Lower leg skin (tissue), 4 donors: ENCODE results near the gene DIP2C. TPM values are rescaled to one million over a fixed set of nuclear protein-coding genes. Genes with fewer than 3 reads are reported as not detected.

Experiments used
- DNase-seq, 2 donors: peaks; one replicate each; pipeline ENCODE4 v3.0.0-alpha.2; 2019; ENCODE audit warnings: low spot score in 2 of 2
- H3K4me3 ChIP-seq: fragments of 200-600 bp; sonication (generic); 2 replicates; pipeline ENCODE4 v1.5.1; 2017; ENCODE audit warnings: mild to moderate bottlenecking, low read depth; ENCODE audit not compliant: poor library complexity, severe bottlenecking
- POLR2A ChIP-seq, 2 donors: fragments of 450-650 bp; IDR thresholded peaks; one replicate each; pipeline ENCODE4 v1.6.1; 2016 to 2017; ENCODE audit warnings: antibody characterized with exemption in 2 of 2, mild to moderate bottlenecking in 1 of 2, moderate library complexity in 1 of 2
- WGBS, 2 donors: methylation state at CpG; one replicate each; pipeline ENCODE4 v1.1.5; 2018; 5-methylcytosine and 5-hydroxymethylcytosine counted together
- intact Hi-C: fragments of 100-400 bp; cut with DNase I; formaldehyde crosslinking; loops from one replicate; pipeline ENCODE4 v1.15.0; 2023; ENCODE audit warnings: low total_unique reads
- total RNA-seq, 4 donors: library from RNA; depleted of rRNA; stranded (reverse); fragments of >200 nt; gene quantifications; one replicate each; pipeline ENCODE4 v1.1.0, GENCODE V29; 2016
- TF ChIP-seq, protein P1 (sequence below), 3 donors: fragments of 450-650 bp; IDR thresholded peaks; one replicate each; pipeline ENCODE4 v1.5.1; 2016; ENCODE audit warnings: antibody characterized with exemption in 3 of 3, mild to moderate bottlenecking in 3 of 3, moderate library complexity in 2 of 3

Gene DIP2C
- total RNA-seq, 4 donors from 2014 or later = 6.2 to 14.7 (median 10.6) TPM

DNA sequence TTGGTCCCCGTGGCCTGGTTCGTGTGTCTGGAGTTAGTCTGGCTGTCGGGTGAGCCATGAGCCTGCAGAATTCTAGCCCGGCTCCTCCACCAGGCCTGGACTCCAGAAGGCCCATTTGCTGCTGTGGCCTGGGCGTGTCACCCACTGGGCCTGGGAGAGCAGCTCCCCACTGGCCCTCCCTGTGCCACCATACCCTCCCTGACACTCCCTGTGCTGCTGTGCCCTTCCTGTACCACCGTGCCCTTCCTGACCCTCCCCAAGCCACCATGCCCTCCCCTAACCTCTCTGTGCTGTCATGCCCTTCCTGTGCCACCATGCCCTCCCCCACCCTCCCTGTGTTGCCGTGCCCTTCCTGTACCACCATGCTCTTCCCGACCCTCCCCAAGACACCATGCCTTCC is 39.1 kb upstream of the DIP2C start:
- TF ChIP-seq POLR2A (IDR thresholded peaks at IDR 0.05) = no peak
- TF ChIP-seq, protein P1, sequence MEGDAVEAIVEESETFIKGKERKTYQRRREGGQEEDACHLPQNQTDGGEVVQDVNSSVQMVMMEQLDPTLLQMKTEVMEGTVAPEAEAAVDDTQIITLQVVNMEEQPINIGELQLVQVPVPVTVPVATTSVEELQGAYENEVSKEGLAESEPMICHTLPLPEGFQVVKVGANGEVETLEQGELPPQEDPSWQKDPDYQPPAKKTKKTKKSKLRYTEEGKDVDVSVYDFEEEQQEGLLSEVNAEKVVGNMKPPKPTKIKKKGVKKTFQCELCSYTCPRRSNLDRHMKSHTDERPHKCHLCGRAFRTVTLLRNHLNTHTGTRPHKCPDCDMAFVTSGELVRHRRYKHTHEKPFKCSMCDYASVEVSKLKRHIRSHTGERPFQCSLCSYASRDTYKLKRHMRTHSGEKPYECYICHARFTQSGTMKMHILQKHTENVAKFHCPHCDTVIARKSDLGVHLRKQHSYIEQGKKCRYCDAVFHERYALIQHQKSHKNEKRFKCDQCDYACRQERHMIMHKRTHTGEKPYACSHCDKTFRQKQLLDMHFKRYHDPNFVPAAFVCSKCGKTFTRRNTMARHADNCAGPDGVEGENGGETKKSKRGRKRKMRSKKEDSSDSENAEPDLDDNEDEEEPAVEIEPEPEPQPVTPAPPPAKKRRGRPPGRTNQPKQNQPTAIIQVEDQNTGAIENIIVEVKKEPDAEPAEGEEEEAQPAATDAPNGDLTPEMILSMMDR (IDR thresholded peaks at IDR 0.05) = no peak
- no peak overlapping the region for H3K4me3 ChIP-seq
- intact Hi-C loops = no loop called here
- no peak for DNase-seq
- 71 to 79% methylated on average over 8 of the region's 8 CpGs for WGBS, 2 donors

DNA sequence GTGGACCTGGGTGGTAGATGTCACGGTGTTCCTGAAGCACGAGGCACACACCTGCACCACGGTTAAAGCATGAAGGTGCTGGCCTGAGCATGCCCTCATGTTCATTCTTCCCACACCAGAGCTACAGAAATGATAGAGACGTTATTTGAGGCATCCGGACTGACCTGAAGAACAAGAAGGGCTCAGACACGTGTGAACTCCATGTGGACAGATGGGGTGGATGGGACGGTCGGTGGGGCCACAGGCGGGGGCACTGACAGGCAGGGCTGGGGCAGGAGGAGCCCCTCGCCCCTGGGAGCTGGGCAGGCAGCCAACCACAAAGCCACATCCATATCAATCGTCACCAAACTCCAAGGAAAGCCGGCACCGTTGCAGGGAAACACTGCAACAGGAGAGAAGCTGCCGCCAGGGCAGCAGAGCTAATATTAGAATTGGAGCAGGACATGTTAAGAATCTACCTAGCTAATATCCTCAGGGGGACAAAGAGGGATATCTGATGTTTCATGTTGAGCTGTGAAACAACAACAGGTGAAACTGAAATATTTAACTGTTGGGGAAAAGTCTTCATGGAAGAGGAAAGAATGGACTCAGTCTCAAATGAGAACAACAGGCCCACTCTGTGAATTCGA is 37.8 kb upstream of the DIP2C start:
- no peak for DNase-seq
- TF ChIP-seq, protein P1 (IDR thresholded peaks at IDR 0.05) = no peak
- no peak for TF ChIP-seq POLR2A (IDR thresholded peaks at IDR 0.05)
- no peak overlapping the region for H3K4me3 ChIP-seq
- intact Hi-C loops = no loop called here
- 56 to 57% methylated on average over 10 to 15 of the region's 15 CpGs for WGBS, 2 donors

DNA sequence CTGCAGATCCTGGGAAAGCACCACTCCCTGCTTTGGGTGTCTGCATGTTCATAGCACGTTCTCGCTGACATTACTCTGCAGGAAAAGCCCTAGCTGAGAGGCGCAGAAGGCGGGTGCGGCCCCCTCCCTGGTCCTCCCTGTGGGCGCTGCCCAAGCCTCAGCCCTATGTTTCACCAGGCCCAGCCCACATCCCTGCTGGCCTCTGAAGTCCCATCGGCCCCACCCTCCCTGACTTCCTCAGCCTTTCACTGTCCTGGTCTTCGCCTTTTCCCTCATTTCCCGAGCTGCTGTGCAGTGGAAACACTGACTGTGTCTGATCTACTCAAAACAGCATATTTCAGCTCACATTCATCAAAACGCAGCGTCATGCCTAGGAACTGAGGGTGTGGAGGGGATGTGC is 36.3 kb upstream of the DIP2C start:
- H3K4me3 ChIP-seq = no peak overlapping the region
- DNase-seq = no peak
- TF ChIP-seq POLR2A (IDR thresholded peaks at IDR 0.05) = no peak
- TF ChIP-seq, protein P1 (IDR thresholded peaks at IDR 0.05) = no peak
- intact Hi-C loops = no loop called here
- WGBS, 2 donors = 38 to 51% methylated on average over 11 of the region's 11 CpGs

DNA sequence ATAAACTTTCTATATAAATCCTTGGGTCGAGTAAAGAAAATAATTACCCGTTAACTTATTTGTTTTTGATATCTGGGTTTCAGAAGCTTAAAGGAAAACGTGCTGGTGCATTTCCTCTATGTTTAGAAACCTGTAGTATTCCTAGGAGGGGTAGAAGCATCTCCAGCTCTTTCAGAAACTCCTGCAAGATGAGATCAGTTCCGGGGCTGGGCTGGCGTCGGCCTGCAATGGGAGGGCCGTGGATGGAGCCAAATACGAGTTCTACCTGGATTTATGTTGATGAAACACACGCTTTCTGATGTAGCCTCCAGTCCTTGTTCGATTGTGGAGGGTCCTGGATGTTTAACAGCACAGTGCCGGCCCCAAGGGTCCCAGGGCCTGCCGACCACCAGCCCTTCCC is 35.8 kb upstream of the DIP2C start:
- H3K4me3 ChIP-seq = no peak overlapping the region
- DNase-seq = no peak
- WGBS, 2 donors = 57 to 59% methylated on average over 11 to 12 of the region's 12 CpGs
- intact Hi-C loops = no loop called here
- TF ChIP-seq, protein P1 (IDR thresholded peaks at IDR 0.05) = no peak
- TF ChIP-seq POLR2A (IDR thresholded peaks at IDR 0.05) = no peak

DNA sequence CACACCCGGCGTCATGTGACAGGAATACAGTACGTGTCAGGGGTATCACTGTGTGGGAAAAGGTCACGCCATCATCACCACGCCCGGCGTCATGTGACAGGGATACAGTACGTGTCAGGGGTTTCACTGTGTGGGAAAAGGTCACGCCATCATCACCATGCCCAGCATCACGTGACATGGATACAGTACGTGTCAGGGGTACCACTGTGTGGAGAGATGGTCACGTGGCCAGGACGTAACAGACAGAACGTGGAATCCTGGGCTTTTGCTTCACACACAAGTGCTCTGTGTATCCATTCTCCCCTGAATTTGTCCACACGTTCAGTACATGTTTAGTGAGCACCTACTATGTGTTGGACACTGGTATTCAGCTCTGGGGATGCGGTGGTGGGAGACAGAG is 34.5 kb upstream of the DIP2C start:
- no peak for DNase-seq
- TF ChIP-seq, protein P1 (IDR thresholded peaks at IDR 0.05) = no peak
- no peak for TF ChIP-seq POLR2A (IDR thresholded peaks at IDR 0.05)
- intact Hi-C loops = no loop called here
- H3K4me3 ChIP-seq = no peak overlapping the region
- WGBS, 2 donors = 92 to 96% methylated on average over 13 of the region's 16 CpGs
